Measurements from ENCODE around the gene ZC3H12A.

ZC3H12A gene

GRCh38 chr1:37478451-37478881 lies 4.1 kb downstream of the ZC3H12A start:
- DNase-seq (ENCODE audit: low read depth in 1 of 2, low spot score in 1 of 2), result no peak

- no peak for DNase-seq (ENCODE audit: low read depth in 1 of 2, low spot score in 1 of 2)
Measured at GRCh38 chr1:37478890-37479254, 4.5 kb downstream of the ZC3H12A start.

GRCh38 chr1:37479255-37480124 lies 5.1 kb downstream of the ZC3H12A start:
- DNase-seq (ENCODE audit: low read depth in 1 of 2, low spot score in 1 of 2), result peak; percentile 80 to 88

- no peak for DNase-seq (ENCODE audit: low read depth in 1 of 2, low spot score in 1 of 2)
Measured at GRCh38 chr1:37480125-37480466, 5.7 kb downstream of the ZC3H12A start.

- no peak for DNase-seq (ENCODE audit: low read depth in 1 of 2, low spot score in 1 of 2)
Measured at GRCh38 chr1:37480581-37481288, 6.4 kb downstream of the ZC3H12A start.

- DNase-seq (ENCODE audit: low read depth in 1 of 2, low spot score in 1 of 2), result no peak
Measured at GRCh38 chr1:37481289-37482003, 7.1 kb downstream of the ZC3H12A start.

- DNase-seq (ENCODE audit: low read depth in 1 of 2, low spot score in 1 of 2), result no peak
Measured at GRCh38 chr1:37482004-37482785, 7.8 kb downstream of the ZC3H12A start.

GRCh38 chr1:37482796-37483744 lies 8.7 kb downstream of the ZC3H12A start:
- DNase-seq (ENCODE audit: low read depth in 1 of 2, low spot score in 1 of 2), result no peak

- DNase-seq (ENCODE audit: low read depth in 1 of 2, low spot score in 1 of 2), result no peak
Measured at GRCh38 chr1:37483785-37484184, 9.4 kb downstream of the ZC3H12A start.

- DNase-seq (ENCODE audit: low read depth in 1 of 2, low spot score in 1 of 2), result no peak
Measured at GRCh38 chr1:37484325-37485051, 10.1 kb downstream of the ZC3H12A start.

GRCh38 chr1:37485902-37486679 lies 11.7 kb downstream of the ZC3H12A start:
- DNase-seq (ENCODE audit: low read depth in 1 of 2, low spot score in 1 of 2), result no peak

GRCh38 chr1:37486680-37487618 lies 12.6 kb downstream of the ZC3H12A start:
- peak; percentile 67 to 72 for DNase-seq (ENCODE audit: low read depth in 1 of 2, low spot score in 1 of 2)

GRCh38 chr1:37487619-37487984 lies 13.2 kb downstream of the ZC3H12A start:
- DNase-seq (ENCODE audit: low read depth in 1 of 2, low spot score in 1 of 2), result no peak

- no peak for DNase-seq (ENCODE audit: low read depth in 1 of 2, low spot score in 1 of 2)
Measured at GRCh38 chr1:37493336-37494098, 19.1 kb downstream of the ZC3H12A start.

GRCh38 chr1:37495875-37496274 lies 21.5 kb downstream of the ZC3H12A start:
- no peak for DNase-seq (ENCODE audit: low read depth in 1 of 2, low spot score in 1 of 2)

- no peak for DNase-seq (ENCODE audit: low read depth in 1 of 2, low spot score in 1 of 2)
Measured at GRCh38 chr1:37497832-37498231, 23.5 kb downstream of the ZC3H12A start.

Measured in activated T-helper 1 cell treated with anti-CD3 and anti-CD28 coated beads, Interleukin-2, amount 50 U/mL, for 16 hours (primary cell).